Measurements from ENCODE around the gene GGT5. TPM values are rescaled to one million over a fixed set of nuclear protein-coding genes. Genes with fewer than 3 reads are reported as not detected.

GGT5 gene
- total RNA-seq, 1 donor from 2014 or later: 21.0 TPM

DNA sequence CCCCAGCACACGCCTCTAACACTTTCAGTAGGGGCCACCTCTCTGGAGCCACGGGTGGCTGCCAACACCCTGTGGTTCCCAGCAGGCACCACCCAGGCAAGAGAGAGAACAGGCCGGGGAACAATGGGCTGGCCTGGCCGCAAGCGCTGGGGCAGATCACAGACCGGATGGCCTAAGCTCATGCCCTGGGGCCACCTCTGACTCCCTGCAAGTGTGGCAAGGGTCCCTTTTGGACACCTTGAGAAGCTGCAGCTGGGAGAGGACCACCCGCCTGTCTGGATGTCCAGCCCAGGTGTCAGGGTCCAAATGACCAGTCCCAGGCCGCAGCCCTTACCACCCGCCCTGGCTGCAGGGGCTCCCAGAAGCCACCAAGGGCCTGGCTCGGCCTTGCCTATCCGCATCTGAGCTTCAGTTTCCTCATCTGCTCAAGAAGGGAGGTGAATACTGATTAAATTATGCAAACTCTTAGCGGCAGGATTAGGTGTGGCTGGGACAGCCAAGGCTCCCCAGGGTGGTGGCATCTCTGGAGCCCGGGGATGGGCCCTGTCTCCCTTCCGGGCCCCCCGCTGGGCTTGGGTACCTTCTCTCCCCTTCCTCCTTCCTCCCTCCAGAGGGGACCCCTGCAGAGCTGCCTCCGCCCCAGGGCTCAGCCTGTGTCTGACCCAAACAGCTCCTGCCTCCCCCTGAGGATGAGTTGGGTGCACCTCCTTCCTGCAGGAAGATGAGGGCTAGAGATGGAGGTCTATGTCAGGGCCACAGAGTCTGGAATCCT lies 64.4 kb downstream of the GGT5 start:
- intact Hi-C loops (cut with DNase I): loop anchor here (10.0 kb wide), 1 partner anchor 344 kb away; no protein-coding TSS in a partner anchor
- DNase-seq: peak; percentile 50
- no peak for ATAC-seq (ENCODE audit: poor library complexity)

- intact Hi-C loops (cut with DNase I): loop anchor here (5.0 to 10.0 kb wide), 2 partner anchors 72 to 345 kb away; no protein-coding TSS in a partner anchor
- ATAC-seq (ENCODE audit: poor library complexity) (no peak), DNase-seq (peak; percentile 38)
Measured at GRCh38 chr22:24179478-24180210, 65.2 kb downstream of the GGT5 start.

DNA sequence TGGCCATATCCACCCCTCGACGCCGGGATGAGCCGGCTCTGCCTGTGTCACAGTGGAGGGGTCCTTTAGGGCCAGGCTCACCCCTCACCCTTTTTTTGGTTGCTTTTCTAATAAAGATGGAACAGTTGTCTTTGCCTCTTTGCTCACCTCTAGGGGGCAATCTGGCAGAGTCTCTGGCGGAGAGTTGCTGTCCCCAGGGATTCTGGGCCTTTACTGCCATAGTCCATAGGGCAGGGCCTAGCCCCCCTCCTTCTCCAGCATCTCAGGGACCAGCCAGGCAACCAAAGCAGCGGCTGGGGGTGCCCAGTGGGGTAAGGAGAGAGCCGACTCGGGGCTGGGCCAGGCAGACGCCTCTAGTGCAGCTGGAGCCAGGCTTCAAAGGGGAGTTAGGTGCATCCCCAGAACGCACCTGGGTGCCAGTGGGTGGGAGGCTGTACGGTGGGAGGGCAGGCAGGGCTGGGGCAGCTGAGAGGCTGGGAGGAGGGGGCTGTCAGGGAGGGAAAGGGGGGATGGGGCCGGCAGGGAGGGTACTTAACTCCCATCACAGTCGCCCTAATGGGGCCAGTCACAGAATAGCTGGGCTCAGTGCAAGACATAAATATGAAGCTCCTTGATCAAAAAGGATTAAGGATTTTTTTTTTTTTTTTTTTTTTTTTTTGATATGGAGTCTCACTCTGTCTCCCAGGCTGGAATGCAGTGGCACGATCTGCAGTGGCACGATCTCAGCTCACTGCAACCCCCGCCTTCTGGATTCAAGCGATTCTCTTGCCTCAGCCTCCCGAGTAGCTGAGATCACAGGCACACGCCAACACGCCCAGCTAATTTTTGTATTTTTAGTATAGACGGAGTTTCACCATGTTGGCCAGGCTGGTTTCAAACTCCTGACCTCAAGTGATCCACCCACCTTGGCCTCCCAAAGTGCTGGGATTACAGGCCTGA lies 66.1 kb downstream of the GGT5 start:
- intact Hi-C loops (cut with DNase I): loop anchor here (5.0 kb wide), 1 partner anchor 71 kb away; no protein-coding TSS in a partner anchor
- ATAC-seq (ENCODE audit: poor library complexity) (no peak), DNase-seq (no peak)

- ATAC-seq (ENCODE audit: poor library complexity): no peak
- no peak for DNase-seq
- intact Hi-C loops (cut with DNase I): loop anchor here (5.0 kb wide), 1 partner anchor 71 kb away; no protein-coding TSS in a partner anchor
Measured at GRCh38 chr22:24178021-24178431, 66.9 kb downstream of the GGT5 start.

DNA sequence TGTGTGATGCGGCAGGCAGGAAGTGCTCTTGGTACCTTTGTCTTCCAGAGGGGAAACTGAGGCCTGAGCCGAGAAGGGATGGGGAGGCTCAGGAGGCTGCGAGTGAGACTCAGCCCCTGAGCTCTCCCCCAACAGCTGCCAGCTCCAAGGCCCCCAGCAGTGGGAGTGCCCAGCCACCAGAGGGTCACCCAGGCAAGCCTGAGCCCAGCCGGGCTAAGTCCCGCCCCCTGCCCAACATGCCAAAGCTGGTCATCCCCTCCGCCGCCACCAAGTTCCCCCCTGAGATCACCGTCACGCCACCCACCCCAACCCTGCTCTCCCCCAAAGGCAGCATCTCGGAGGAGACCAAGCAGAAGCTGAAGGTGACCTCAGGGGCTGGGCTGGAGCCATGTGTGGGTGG lies 67.4 kb downstream of the GGT5 start:
- intact Hi-C loops (cut with DNase I): loop anchor here (5.0 kb wide), 1 partner anchor 70 kb away; no protein-coding TSS in a partner anchor
- DNase-seq (no peak), ATAC-seq (ENCODE audit: poor library complexity) (no peak)

DNA sequence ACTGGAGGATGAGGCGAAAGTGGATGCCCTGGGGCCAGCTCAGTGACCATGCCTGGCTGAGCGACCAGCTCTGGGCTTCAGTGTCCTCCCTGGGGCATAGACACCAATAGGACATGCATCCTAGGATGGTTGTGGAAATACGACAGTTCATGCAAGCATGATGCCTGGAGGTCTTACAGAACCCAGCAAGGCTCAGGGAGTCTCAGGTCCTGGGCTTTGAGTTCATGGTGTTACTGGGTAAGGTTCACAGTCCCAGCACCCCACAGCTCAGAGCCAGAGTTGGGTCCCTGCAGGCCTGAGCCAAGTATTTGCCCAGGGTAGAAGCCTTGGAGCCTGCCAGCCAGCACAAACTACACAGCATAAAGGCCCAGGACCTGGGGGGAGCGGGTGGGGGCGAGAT lies 67.8 kb downstream of the GGT5 start:
- intact Hi-C loops (cut with DNase I): loop anchor here (5.0 kb wide), 1 partner anchor 70 kb away; no protein-coding TSS in a partner anchor
- DNase-seq (no peak), ATAC-seq (ENCODE audit: poor library complexity) (no peak)

DNA sequence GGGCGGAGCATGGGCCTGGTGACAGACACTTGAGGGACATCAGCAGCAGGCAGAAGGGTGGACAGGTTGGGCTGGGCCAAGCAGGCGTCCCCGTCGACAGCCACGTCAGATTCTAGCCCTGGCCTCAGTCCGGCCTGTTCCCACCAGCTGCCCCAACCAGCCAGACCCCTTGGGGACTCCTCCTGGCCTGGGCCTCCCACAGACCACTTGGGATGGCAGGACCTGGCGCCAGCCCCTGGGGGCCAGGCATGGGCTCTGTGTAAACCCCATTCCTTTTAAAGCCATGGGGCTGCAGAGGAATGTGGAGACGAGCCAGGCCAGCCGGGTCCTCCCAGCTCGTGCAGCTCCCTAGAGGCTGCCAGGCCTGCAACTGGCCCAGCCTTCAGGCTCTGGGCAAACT lies 68.3 kb downstream of the GGT5 start:
- intact Hi-C loops (cut with DNase I): loop anchor here (5.0 kb wide), 1 partner anchor 69 kb away; no protein-coding TSS in a partner anchor
- DNase-seq (peak; percentile 78), ATAC-seq (ENCODE audit: poor library complexity) (peak; percentile 87)

DNA sequence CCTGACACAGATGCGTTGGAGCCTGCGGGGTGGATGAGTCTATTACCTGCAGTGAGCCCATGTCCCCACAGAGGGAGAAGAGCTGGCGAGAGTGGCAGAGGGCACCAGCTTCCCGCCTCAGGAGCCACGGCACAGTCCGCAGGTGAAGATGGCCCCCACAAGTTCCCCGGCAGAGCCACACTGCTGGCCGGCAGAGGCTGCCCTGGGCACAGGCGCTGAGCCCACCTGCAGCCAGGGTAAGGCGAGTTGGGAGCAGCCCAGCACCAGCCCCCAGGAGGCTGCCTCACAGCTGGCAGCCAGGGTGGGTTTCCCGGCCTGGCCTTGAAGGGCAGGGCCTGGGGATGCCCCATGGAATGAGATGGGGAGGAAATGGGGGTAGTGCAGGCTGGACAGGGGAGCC lies 68.8 kb downstream of the GGT5 start:
- DNase-seq (no peak), ATAC-seq (ENCODE audit: poor library complexity) (no peak)
- intact Hi-C loops (cut with DNase I): loop anchor here (5.0 kb wide), 1 partner anchor 69 kb away; no protein-coding TSS in a partner anchor

GRCh38 chr22:24175160-24175808 lies 69.6 kb downstream of the GGT5 start:
- peak; percentile 90 for DNase-seq
- ATAC-seq (ENCODE audit: poor library complexity): peak; percentile 76
- intact Hi-C loops (cut with DNase I): loop anchor here (2.0 to 5.0 kb wide), 2 partner anchors 42 to 68 kb away; no protein-coding TSS in a partner anchor

DNA sequence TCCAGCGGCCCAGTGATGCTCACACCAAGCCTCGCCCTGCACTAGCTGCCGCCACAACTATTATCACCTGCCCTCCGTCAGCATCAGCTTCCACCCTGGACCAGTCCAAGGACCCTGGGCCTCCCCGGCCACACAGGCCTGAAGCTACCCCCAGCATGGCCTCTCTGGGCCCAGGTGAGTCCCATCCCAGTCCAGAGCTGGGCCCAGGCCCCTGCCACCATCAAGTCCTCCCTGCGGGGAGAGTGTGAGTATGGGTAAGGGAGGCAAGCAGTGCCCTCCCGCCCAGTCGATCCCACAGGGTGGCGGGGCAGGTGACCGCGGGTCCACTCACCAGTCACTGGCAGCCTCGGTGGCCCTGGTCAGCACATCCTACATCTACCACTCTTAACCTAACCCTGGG lies 73.1 kb downstream of the GGT5 start:
- no peak for ATAC-seq (ENCODE audit: poor library complexity)
- intact Hi-C loops (cut with DNase I): loop anchor here (5.0 kb wide), 1 partner anchor 170 kb away; no protein-coding TSS in a partner anchor
- no peak for DNase-seq

GRCh38 chr22:24170632-24171031 lies 74.2 kb downstream of the GGT5 start:
- ATAC-seq (ENCODE audit: poor library complexity): no peak
- DNase-seq: no peak
- intact Hi-C loops (cut with DNase I): loop anchor here (5.0 kb wide), 1 partner anchor 168 kb away; no protein-coding TSS in a partner anchor

DNA sequence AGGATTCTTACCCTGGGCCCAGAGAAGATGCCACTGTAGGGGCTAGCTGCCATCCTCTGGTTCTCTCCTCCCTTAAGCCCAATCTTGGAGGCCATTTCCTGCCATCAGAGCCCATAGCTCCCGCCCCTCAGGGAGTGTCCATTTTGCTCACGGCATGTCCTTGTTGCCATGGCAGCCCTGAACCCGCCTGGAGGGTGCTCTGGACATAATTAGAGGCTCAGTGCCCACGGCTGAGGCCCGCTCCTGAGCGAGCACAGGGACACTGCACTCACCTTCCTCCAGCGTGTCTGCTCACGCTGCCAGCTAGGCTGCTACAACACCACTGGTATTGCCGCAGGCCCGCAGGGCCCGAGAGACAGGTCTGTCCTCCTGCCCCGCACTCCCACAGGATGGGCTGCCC lies 74.7 kb downstream of the GGT5 start:
- DNase-seq: no peak
- no peak for ATAC-seq (ENCODE audit: poor library complexity)
- intact Hi-C loops (cut with DNase I): loop anchor here (5.0 kb wide), 1 partner anchor 168 kb away; no protein-coding TSS in a partner anchor

Other genes with a start within 250 kb of the GGT5 start
- gene GSTT4, start 239.6 kb downstream of the GGT5 start, total RNA-seq: not detected
- 37.4 TPM for gene CABIN1, start 233.8 kb downstream of the GGT5 start, total RNA-seq
- 2.6 TPM for gene SUSD2, start 63.6 kb downstream of the GGT5 start, total RNA-seq
- gene SPECC1L, start 25.7 kb upstream of the GGT5 start, total RNA-seq: 41.1 TPM
- gene ADORA2A, start 182.5 kb upstream of the GGT5 start, total RNA-seq: 4.1 TPM

Measured in Right ventricle myocardium superior (tissue), 1 donor.